DMS153 treated with DMSO at 0.1 percent for 48 hours (cell line): ENCODE data around the gene C12orf76.
"Not testable (repeated sequence)": the region's sequence is repeated elsewhere in the genome, so short reads cannot be mapped to it uniquely, and the experiment has no call there.

Experiments
- DNase-seq: peaks from one replicate; lab custom pipeline; 2025; ENCODE audit not compliant: unreplicated experiment; lab: John Stamatoyannopoulos, UW

The C12orf76 gene

DNA sequence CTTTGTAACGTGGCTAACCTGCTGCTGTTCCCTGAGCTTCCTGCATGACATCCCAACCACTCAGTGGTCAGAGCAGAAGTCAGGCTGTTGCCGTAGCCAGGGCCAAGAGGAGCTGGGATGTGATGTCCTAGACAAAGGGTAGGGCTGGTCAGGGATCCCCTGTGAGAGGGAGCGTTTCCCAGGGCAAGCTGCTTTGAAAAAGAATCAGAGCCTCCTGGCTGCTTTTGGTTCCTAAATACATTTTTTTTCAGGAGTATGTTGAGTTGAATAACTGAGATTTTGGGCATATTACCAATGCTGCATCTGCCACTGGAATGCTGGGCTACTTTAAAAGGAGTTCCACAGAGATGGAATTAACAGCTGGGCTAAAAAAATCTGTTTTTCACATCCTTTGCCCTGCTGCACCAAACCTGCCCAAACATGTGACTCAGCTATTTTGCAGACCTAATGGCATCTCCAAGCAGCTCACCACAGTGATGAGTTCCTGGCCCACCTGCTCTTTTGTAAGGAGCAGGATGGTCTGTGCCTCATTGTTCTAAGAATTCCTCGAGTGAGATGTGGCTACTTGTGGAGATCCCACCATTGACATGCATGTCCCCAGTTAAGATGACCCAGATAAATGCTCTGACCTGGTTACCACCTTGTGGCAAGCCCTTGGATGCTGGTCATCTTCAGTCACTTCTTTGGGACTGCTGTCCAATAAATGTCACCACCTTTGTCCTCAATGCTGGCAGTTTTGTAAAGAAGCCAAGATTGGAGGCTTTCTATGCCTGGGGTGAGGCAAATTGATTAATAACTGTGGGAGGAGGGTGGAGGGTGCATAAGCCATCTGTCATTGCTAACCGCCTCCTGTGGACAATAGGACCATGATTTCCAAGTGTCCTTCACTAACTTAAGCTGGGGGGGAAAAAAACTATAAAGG lies 25.0 kb downstream of the C12orf76 start:
- no peak for DNase-seq

DNA sequence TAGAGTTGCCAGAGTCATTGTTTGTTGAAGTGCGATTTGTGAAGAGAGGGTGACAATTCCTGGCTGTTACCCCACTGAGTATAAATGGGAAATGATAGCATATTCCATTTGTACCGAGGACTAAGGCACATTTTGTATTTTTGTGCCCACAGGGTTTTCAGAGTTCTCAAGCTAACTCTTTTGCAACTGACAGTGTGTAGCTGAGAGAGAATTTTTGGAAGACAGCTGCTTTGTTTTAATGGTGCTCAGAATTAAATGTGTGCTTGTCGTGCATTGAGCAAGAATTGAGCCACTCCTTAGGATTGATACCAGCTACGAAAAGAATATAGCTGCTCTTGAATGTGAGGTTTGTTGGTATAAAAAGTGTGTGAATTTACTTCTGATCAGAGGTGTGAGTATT lies 27.4 kb downstream of the C12orf76 start:
- DNase-seq: no peak

- DNase-seq: no peak
Observed at GRCh38 chr12:110015132-110015531, 33.2 kb downstream of the C12orf76 start.

DNA sequence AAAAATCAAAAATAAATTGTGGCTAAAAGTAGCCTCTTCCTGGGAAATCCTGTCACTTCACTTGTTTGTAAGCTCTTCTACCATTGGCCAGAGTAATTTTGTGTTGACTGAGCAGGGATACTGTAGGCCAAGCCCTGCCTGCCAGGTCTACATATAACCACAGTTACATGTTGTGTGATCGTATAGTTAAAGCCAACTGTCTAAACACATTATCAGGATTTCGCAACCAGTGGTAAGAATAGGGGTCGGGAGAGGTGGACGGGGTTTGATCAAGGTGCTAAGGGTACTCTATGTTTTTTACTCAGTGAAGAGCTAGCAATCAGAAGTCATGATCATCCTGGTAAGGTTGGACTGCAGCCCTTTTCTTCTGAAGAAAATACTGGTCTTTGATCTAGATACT lies 35.7 kb downstream of the C12orf76 start:
- DNase-seq: no peak

GRCh38 chr12:110012137-110012536 lies 36.2 kb downstream of the C12orf76 start:
- DNase-seq: no peak

GRCh38 chr12:110010853-110011723 lies 37.2 kb downstream of the C12orf76 start:
- no peak for DNase-seq

GRCh38 chr12:110008681-110009398 lies 39.5 kb downstream of the C12orf76 start:
- not testable (repeated sequence) for DNase-seq

GRCh38 chr12:110007881-110008280 lies 40.4 kb downstream of the C12orf76 start:
- no peak for DNase-seq

DNA sequence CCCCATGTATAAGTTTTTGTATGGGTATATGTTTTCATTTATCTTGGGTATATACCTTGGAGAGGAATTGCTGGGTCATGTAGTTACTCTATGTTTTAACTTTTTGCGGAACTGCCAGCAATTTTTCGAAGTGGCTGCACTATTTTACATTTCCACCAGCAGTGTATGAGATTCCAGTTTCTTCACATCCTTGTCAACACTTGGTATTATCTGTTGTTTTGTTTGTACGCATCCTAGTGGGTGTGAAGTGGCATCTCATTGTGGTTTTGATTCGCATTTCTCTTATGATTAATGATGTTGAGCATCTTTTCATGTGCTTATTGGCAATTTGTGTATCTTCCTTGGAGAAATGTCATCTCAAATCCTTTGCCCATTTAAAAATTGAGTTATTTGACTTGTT lies 42.2 kb downstream of the C12orf76 start:
- no peak for DNase-seq

DNA sequence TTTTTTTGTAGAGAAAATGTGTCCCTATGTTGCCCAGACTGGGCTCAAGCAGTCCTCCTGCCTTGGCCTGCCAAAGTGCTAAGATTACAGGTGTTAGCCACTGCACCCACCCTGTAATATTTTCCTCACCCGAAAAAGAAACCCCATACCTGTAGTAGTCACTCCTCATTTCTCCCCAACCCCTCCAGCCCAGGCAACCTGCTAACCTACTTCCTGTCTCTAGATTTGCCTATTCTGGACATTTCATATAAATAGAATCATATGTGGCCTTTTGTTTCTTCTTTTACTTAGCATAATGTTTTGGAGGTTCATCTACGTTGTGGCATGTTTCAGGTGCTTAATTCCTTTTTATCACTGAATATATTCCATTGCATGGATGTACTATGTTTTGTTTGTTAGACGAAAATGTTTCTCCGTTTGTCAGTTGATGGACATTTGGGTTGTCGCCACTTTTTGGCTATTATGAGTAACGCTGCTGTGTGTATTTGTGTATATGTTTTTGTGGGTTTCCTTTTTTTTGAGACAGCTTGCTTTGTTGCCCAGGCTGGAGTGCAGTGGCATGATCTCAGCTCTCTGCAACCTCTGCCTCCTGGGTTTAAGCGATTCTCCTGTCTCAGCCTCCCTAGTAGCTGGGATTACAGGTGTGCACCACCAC lies 42.9 kb downstream of the C12orf76 start:
- DNase-seq: no peak

GRCh38 chr12:110004598-110004997 lies 43.7 kb downstream of the C12orf76 start:
- DNase-seq: no peak

DNA sequence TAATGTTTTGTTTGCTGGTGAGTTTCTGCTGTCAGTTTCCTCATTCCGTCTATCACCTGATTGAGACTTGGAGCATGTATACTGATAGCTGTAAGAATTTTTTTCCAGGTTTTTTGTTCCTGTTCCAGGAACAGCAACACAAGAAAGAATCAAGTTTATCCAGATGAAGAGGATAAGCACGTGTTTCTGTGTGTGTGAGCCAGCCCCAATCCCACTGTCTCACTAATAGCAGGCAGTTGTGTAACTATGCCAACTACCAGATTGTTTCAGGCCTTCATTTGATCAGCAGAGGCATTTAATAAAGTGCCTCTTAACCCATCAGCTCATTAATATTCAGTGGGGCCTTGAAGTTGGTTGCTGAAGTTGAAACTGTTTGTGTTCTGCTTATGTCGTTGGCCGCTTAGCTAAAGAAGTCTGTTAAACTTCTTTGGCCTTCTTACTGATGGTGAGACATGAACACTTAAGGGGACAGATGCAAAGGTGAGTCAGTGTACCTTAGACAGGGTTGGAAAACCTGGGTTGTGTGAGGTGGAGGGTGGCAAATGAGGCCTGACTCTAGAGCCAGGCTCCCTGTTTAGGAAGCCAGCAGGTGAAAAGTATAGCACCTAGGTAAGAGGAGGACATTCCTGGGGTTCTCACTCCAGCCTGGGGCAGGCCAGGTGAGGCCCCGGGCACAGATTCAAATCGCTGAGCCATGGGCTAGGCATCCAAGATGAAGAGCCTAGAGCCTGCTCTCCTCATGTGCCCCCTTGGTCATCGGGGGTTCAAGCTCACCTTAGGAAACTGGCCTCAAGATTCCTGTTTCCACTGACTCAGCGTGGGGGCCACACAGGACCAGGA lies 45.4 kb downstream of the C12orf76 start:
- DNase-seq: no peak

GRCh38 chr12:110001596-110001995 lies 46.7 kb downstream of the C12orf76 start:
- DNase-seq: no peak

DNA sequence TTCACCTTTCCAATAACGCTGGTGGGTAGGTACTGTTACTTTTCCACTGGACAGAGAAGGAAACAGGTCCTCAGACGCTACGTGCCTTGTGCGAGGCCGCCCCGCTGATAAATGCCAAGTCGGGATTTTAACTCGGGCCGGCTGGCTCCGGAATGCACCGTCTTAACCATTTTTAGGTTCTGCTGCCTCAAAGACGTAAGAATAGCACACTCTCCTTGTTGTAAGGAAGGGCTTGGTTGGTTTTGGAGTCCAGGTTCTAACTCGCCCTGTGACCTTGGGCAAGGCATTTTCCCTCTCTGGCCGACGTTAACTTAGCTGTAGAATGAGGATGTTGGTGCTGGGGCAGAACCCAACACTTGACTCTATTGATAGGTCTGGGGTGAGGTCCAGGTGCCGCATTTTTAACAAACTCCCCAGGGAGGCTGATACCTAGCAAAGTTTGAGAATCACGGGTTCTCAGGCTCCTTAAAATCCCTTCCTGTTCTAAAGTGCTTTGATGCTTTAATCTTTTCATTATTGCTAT lies 48.3 kb downstream of the C12orf76 start:
- DNase-seq: no peak

DNA sequence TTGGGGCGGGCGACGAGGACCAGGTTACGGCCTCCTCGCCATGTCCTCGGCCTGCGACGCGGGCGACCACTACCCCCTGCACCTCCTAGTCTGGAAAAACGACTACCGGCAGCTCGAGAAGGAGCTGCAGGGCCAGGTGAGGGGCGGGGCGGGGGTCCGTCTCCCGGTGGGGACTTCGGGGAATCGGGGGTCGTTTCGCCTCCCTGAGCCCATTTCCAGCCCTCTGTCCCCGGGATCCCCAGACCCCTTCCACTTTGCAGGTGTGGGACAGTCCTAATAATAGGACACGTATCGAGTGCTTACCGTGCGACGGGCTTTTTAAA lies 48.7 kb downstream of the C12orf76 start:
- DNase-seq: no peak

DNA sequence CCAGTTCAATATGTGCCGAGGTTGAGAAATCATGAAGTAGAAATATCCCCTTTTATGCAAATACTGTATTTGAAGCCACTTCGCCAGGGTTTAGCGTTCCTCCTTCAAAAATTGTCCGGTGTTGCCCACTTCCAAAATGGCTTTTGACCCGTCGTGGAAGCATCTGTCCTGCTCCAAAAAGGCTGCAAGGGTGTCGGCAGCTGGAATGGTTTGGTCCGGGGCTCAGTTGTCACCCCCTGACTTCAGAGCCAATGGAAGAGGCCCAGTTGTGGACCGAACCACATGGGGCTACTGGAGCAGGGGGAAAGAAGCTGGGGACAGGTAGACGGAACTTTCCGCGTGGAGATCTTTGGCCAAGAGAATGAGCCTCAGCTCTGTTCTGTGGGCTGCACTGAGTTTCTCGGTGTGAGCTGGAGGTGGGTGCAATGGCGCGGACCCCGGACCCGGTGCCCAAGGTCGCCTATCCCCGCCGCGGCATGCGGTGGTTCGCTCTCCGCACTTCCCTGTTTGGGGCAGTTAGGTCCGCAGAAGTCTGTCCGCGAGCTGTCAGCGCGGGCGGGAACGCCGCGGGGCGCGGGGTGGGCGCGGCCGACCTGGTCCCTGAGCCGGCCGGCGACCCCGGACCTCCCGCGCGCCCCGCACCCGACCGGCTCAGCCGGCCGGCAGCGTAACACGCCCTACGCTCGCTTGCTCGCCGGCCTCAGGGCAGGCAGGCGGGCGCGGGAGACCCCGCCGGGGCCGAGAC lies 49.2 kb downstream of the C12orf76 start, which contains the start of gene ANKRD13A:
Gene ANKRD13A, plus strand, starts transcription at position 527 of the 745 bp plus-strand sequence. CDS start 259 bp downstream, outside the sequence.
- peak; percentile 75 for DNase-seq

GRCh38 chr12:109998241-109998903 lies 50.0 kb downstream of the C12orf76 start:
- DNase-seq: no peak

GRCh38 chr12:109997393-109997792 lies 50.9 kb downstream of the C12orf76 start:
- DNase-seq: no peak
